GM18505 (cell line): ENCODE data around the gene NCBP2.

ENCODE experiments used
- ATAC-seq: cut with Tn5 transposase; IDR thresholded peaks from one replicate; pipeline ENCODE4 v1.9.1; 2021; ENCODE audit not compliant: unreplicated experiment
- POLR2A ChIP-seq: IDR thresholded peaks from 4 replicates; pipeline ENCODE4 v1.6.1; 2011; ENCODE audit warnings: borderline replicate concordance; ENCODE audit not compliant: insufficient read depth, insufficient read length; ENCODE audit errors: extremely low read depth

The NCBP2 gene

DNA sequence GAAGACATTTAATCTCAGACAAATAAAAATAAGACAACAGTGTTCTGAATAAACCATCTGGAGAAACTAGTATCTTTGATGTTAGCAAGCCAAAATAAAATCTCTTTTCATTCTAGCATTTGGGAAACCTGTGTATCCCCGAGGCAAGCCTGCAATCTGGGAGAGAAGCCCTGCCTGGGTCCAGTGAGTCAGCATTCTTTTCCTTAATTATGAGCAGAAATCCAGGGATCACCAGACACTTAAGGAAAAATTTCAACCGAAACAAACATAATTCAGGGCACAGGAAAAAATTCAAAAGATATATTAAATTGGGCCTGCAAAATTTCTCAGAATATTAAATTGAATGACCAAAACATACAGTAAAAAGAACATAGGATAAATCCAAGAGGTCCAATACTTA lies 4.2 kb downstream of the NCBP2 start:
- ATAC-seq: no peak

GRCh38 chr3:196936288-196936687 lies 6.0 kb downstream of the NCBP2 start:
- TF ChIP-seq POLR2A: no peak
- ATAC-seq: no peak

More for the DNA sequence above, 4.2 kb downstream of the NCBP2 start:
- TF ChIP-seq POLR2A: no peak

DNA sequence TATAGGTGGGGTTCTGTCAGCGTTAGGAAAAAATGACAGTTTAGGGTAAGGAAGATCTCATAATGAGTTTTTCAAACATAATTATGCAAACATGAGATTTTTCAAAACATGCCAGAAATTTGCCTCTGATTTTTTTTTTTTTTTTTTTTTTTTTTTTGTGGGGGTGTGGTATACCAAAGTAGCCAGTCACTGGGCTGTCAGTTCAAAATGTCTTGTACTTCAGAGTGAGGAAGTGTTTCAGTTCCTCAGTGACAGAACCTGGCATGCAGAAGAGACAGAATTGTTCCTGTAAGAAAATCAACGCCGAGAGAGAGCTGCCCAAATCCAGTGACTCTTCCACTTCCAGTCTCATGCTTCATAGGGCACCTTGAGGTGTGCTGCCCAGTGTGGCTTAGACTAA lies 9.7 kb downstream of the NCBP2 start:
- no peak for TF ChIP-seq POLR2A
- ATAC-seq: no peak

DNA sequence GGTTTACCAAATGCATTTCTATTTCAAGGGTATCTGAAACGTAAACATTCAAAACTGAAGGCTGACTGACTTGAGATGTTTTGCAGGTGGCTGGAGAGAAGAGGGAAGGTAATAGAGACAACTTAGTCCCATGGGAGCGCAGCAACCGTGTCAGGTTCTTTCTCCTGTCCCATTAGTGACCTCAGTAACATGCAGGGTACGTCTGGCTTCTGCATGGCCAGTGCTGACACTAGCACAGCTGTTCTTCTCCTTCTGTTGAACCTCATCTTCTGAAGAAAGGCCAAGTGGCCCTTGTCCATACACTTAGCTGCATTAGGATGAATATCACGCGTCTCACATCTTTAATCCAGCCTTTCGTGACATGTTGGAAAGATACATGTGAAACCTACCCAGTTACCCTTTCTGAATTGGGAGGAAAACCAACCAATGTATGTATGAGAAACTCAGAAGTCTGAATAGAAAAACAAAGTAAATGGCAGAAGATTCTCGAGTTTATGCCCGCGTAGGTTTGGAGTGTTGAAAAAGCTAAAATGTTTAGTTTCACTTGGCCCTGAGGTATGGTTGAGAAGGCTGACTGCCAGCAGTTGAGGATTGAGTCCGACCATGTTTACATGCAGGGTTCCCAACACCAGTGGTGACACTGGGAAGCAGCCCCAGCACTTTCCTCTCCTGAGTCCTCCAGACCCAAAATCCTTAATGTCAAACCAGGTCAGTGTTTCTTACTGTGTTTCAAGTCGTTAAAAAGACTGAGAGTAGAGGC lies 10.3 kb downstream of the NCBP2 start:
- no peak for ATAC-seq
- no peak for TF ChIP-seq POLR2A

DNA sequence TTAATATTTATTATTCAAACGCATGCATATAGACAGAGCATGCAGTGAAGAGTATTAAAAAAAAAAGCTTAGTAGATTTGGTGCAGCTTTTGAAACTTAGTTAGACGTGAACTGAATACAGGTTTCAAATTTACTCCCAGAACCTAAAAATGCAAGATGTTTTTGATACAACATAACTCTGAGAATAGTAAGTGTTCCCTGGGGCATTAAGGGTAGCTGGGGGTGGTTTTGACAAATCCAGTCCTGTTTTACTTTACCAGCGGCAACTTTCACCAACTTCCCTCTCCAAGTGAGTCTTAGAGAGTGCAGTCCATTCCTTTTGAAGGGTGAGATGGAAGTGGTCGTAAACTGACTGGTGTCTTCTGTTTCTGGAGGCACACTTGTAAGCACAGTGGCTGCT lies 11.2 kb downstream of the NCBP2 start:
- ATAC-seq: no peak
- no peak for TF ChIP-seq POLR2A

GRCh38 chr3:196927571-196928453 lies 14.5 kb downstream of the NCBP2 start:
- TF ChIP-seq POLR2A: no peak
- no peak for ATAC-seq

- no peak for ATAC-seq
- no peak for TF ChIP-seq POLR2A
Measured at GRCh38 chr3:196920733-196921132, 21.6 kb downstream of the NCBP2 start.

DNA sequence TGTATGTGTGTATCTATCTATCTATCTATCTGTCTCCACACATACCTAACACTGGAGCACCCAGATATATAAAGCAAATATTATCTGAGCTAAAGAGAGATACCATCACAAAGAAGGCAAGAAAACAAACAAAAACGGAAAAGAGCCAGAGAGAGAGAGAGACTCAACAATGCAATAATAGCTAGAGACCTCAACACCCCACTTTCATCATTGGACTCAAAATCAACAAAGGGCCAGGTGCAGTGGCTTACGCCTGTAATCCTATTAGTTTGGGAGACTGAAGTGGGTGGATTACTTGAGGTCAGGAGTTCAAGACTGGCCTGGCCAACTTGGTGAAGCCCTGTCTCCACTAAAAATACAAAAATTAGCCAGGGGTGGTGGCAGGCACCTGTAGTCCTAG lies 23.4 kb downstream of the NCBP2 start:
- no peak for TF ChIP-seq POLR2A
- no peak for ATAC-seq

DNA sequence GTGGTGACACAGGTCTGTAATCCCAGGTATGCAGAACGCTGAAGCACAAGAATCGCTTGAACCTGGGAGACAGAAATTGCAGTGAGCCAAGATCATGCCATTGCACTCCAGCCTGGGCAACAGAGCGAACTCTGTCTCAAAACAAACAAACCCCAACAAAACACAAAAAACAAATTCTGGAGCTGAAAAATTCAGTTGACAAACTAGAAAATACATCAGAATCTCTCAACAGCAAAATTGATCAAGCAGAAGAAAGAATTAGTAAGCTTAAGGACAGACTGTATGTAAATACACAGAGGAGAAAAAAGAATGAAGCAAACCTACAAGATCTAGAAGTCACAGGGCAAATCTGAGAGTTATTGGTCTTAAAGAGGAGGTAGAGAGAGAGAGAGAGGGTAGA lies 25.3 kb downstream of the NCBP2 start:
- ATAC-seq: no peak
- no peak for TF ChIP-seq POLR2A

DNA sequence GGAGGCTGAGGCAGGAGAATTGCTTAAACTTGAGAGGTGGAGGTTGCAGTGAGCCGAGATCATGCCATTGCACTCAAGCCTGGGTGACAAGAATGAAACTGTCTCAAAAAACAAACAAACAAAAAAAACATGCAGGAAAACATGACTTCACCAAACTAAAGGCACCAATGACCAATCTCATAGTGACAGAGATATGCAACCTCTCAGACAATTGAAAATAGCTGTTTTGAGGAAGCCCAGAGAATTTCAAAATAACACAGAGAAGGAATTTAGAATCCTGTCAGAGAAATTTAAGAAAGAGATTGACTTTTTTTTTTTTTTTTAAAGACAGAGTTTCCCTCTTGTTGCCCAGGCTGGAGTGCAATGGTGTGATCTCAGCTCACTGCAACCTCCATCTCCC lies 26.1 kb downstream of the NCBP2 start:
- TF ChIP-seq POLR2A: no peak
- ATAC-seq: no peak

GRCh38 chr3:196915375-196915774 lies 27.0 kb downstream of the NCBP2 start:
- no peak for ATAC-seq
- no peak for TF ChIP-seq POLR2A

GRCh38 chr3:196914866-196915265 lies 27.5 kb downstream of the NCBP2 start:
- no peak for ATAC-seq
- no peak for TF ChIP-seq POLR2A

GRCh38 chr3:196903740-196904139 lies 38.6 kb downstream of the NCBP2 start:
- no peak for TF ChIP-seq POLR2A
- no peak for ATAC-seq

DNA sequence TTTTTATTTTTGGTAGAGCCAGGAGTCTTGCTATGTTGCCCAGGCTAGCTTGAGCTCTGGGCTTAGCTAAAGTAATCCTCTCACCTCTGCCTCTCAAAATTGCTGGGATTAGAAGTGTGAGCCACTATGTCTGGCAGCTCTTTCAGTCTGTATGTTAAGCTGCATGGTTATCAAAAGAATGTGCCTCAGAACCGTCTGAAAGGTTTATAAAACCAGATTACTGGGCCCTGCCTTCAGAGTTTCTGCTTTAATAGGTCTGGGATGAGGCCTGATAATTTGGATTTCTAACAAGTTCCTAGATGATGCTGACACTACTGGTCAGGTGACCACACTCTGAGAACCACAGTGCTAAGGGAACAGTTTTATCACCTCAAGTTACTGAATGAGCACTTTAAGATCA lies 40.0 kb downstream of the NCBP2 start:
- ATAC-seq: no peak
- TF ChIP-seq POLR2A: no peak
